Panc1 (cell line): Measurements from ENCODE around the gene GPR42. TPM values are rescaled to one million over a fixed set of nuclear protein-coding genes. Genes with fewer than 3 reads are reported as not detected.

Experiments
- ATAC-seq: fragments of 200-7000 bp; cut with Tn5 transposase; 2 replicates; pipeline ENCODE4 v1.9.1; 2020; ENCODE audit warnings: mild to moderate bottlenecking, moderate library complexity
- BruUV-seq: library from RNA; stranded (reverse); fragments of 400-500 nt; replicated peaks from 2 replicates; lab custom pipeline; 2021; lab: Mats Ljungman, UMichigan
- CTCF ChIA-PET: fragments of 300-600 bp; sonication (Branson Sonifier 250); formaldehyde crosslinking; loops from one replicate; lab custom pipeline; 2022; ENCODE audit warnings: antibody characterized with exemption; lab: Charles Lee
- POLR2A ChIA-PET: fragments of 300-600 bp; sonication (Branson Sonifier 250); formaldehyde crosslinking; loops from one replicate; lab custom pipeline; 2022; ENCODE audit warnings: antibody characterized with exemption; lab: Charles Lee
- DNase-seq: peaks from one replicate; pipeline ENCODE4 v3.0.0-alpha.2; 2010; ENCODE audit warnings: low read depth, low spot score
- H3K27ac ChIP-seq: 2 replicates; pipeline ENCODE4 v1.5.1; 2011; ENCODE audit warnings: mild to moderate bottlenecking, low read length, inconsistent platforms
- H3K27me3 ChIP-seq: fragments of 200-500 bp; sonication (Bioruptor generic); 2 replicates; pipeline ENCODE4 v1.6.0; 2014; ENCODE audit warnings: low read length, inconsistent platforms; ENCODE audit not compliant: control insufficient read depth, insufficient read depth
- H3K36me3 ChIP-seq: fragments of 200-500 bp; sonication (Bioruptor generic); 2 replicates; pipeline ENCODE4 v1.5.1; 2014; ENCODE audit warnings: inconsistent platforms, mild to moderate bottlenecking, low read length, moderate library complexity; ENCODE audit not compliant: control insufficient read depth, insufficient read depth
- H3K4me1 ChIP-seq: 2 replicates; pipeline ENCODE4 v1.5.1; 2011; ENCODE audit warnings: inconsistent platforms, mild to moderate bottlenecking, low read length, moderate library complexity; ENCODE audit not compliant: control insufficient read depth, insufficient read depth
- H3K4me3 ChIP-seq, 2 experiments: 2 replicates each; pipeline ENCODE4 v1.5.1; 2011 to 2012; ENCODE audit warnings: low read depth in 2 of 2, low read length in 2 of 2, mild to moderate bottlenecking in 2 of 2, inconsistent platforms in 1 of 2, moderate library complexity in 1 of 2
- H3K9me3 ChIP-seq: fragments of 200-500 bp; sonication (Bioruptor generic); 2 replicates; pipeline ENCODE4 v1.5.1; 2014; ENCODE audit warnings: low read depth, mild to moderate bottlenecking, inconsistent platforms, low read length, moderate library complexity; ENCODE audit not compliant: control insufficient read depth, insufficient read depth
- CTCF ChIP-seq: fragments of 450-650 bp; IDR thresholded peaks from 2 replicates; pipeline ENCODE4 v1.5.1; 2017; ENCODE audit warnings: mild to moderate bottlenecking
- POLR2AphosphoS5 ChIP-seq: IDR thresholded peaks from 2 replicates; pipeline ENCODE4 v1.6.1; 2012; ENCODE audit warnings: mild to moderate bottlenecking, low read depth, low read length, moderate library complexity
- REST ChIP-seq, 2 experiments: IDR thresholded peaks; 2 replicates each; pipeline ENCODE4 v1.6.1; 2011 to 2012; ENCODE audit warnings: low read depth in 2 of 2, control low read depth in 1 of 2, low read length in 1 of 2, mild to moderate bottlenecking in 1 of 2, moderate library complexity in 1 of 2; ENCODE audit not compliant: insufficient read depth in 1 of 2
- SIN3A ChIP-seq: IDR thresholded peaks from 2 replicates; pipeline ENCODE4 v1.6.1; 2012; ENCODE audit warnings: low read depth, mild to moderate bottlenecking, low read length, moderate library complexity, borderline replicate concordance; ENCODE audit not compliant: insufficient read depth
- TCF7L2 ChIP-seq: IDR thresholded peaks from 2 replicates; pipeline ENCODE4 v1.6.1; 2011; ENCODE audit warnings: mild to moderate bottlenecking, low read depth, low read length, inconsistent platforms
- in situ Hi-C: cut with HindIII; loops from 2 replicates; pipeline ENCODE4 v1.10.0; 2016; ENCODE audit warnings: low sequenced_read_pairs, low pct_unique_long_range_greater_than_20kb
- intact Hi-C: fragments of 100-400 bp; cut with micrococcal nuclease; formaldehyde crosslinking; loops from one replicate; pipeline ENCODE4 v1.10.0; 2022; ENCODE audit not compliant: unreplicated experiment
- total RNA-seq: library from RNA; stranded (reverse); gene quantifications from one replicate; pipeline ENCODE4 v1.2.1, GENCODE V29; 2021; ENCODE audit not compliant: unreplicated experiment

The GPR42 gene
- total RNA-seq, 1 experiment from 2014 or later = not detected

- intact Hi-C loops = loop anchor here (10.0 kb wide), 1 partner anchor 144 kb away; the partner anchor contains the start of gene KRTDAP
- ChIA-PET CTCF (no interaction called here), POLR2A (interaction anchor here (0.5 kb wide), 1 partner anchor 15 kb away, joined by 9 read pairs; no protein-coding TSS in a partner anchor)
- ATAC-seq (no peak), DNase-seq (no peak)
- no peaks in the 10 kb centered on the region for H3K4me1 ChIP-seq
- H3K36me3 ChIP-seq = no peaks in the 10 kb centered on the region
- no peak overlapping the region for H3K27ac ChIP-seq
- peaks cover 4% of the 10 kb centered on the region; the same call in 1 of the 2 replicates for H3K27me3 ChIP-seq
- no peak overlapping the region for H3K4me3 ChIP-seq
- in situ Hi-C loops = no loop called here
- no peaks in the 10 kb centered on the region for H3K9me3 ChIP-seq
- no peak for TF ChIP-seq REST (IDR thresholded peaks at IDR 0.05; ENCODE audit: insufficient read depth in 1 of 2, low read depth in 2 of 2, low read length in 1 of 2)
- no peak for TF ChIP-seq SIN3A
- TF ChIP-seq TCF7L2 = no peak
- TF ChIP-seq CTCF = no peak
- TF ChIP-seq POLR2AphosphoS5 = no peak
- BruUV-seq = no TSS peak
Observed at GRCh38 chr19:35350591-35350990, 20.3 kb upstream of the GPR42 start.

- POLR2A ChIA-PET = no interaction called here
- in situ Hi-C loops = no loop called here
Observed at GRCh38 chr19:35351411-35352176, 19.3 kb upstream of the GPR42 start.

More at GRCh38 chr19:35351411-35352176, 19.3 kb upstream of the GPR42 start:
- Histone ChIP-seq H3K9me3 (no peaks in the 10 kb centered on the region), H3K27ac (no peak overlapping the region), H3K4me3 (no peak overlapping the region), H3K36me3 (no peaks in the 10 kb centered on the region), H3K27me3 (0 out of 2 replicates have a peak, but pooled peaks cover 4% of the 10 kb centered on the region), H3K4me1 (no peaks in the 10 kb centered on the region)
- intact Hi-C loops = loop anchor here (10.0 kb wide), 1 partner anchor 143 kb away; the partner anchor contains the start of gene KRTDAP
- CTCF ChIA-PET = interaction anchor here (0.5 to 2.7 kb wide), 3 partner anchors 118 to 284 kb away, joined by 3 to 23 read pairs (median 17); no protein-coding TSS in a partner anchor
- ATAC-seq (no peak), DNase-seq (no peak)
- no TSS peak for BruUV-seq
- no peak for TF ChIP-seq CTCF
- no peak for TF ChIP-seq POLR2AphosphoS5
- TF ChIP-seq SIN3A = no peak
- TF ChIP-seq REST (IDR thresholded peaks at IDR 0.05; ENCODE audit: insufficient read depth in 1 of 2, low read depth in 2 of 2, low read length in 1 of 2) = no peak
- no peak for TF ChIP-seq TCF7L2
